GM18858 (cell line): ENCODE data around the gene USP40.

Experiments used
- ATAC-seq: cut with Tn5 transposase; IDR thresholded peaks from one replicate; pipeline ENCODE4 v1.9.1; 2021; ENCODE audit not compliant: unreplicated experiment

Gene USP40

DNA sequence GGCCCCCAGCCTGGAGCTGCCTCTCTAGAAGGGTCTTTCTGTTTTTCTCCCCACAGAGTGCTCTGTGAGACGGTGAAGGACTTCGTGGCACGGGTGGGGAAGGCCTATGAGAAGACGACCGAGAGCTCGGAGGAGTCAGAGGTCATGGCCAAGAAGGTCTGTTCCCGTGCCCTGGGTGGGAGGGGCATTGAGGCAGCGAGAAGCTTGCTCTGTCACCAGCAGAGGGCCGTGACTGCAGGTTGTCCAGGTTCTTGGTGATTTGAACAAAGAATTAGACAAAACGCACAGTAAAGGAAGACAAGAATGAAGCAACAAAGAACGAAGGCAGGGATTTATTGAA is 118.4 kb downstream of the USP40 start:
- ATAC-seq, result no peak

DNA sequence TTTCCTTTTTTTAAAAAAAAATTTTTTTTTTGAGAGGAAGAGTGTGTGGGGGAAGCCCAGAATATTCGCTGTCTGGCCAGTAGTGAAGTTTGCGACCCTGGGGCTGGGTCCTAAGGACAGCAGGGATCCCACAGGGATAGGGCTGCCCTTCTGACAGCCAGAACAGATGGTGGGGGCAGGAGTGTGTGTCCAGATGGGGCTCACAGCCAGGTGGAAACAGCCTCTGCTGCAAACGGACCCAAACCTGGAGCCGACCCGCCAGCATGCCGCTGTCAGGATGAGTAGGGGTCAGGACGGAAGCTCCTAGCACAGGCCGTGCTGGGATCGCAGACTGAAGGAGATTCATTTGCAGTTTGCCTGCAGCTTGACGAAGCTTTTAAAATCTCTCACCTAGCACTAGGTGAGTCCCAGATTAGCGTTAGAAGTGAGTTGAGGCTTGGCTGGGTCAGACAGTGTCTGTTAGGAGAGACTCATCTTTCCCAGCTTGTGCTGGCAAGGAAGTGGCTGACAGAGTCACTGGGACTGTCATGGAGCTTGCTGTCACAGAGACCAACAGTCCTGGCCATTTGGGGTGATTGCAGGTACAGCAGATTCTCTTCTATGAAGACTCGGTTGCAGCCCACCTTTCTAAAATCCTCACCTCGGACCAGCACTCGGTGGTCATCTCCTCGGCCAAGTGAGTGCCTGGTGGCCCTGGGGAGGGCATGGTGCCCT is 118.9 kb downstream of the USP40 start:
- no peak for ATAC-seq

DNA sequence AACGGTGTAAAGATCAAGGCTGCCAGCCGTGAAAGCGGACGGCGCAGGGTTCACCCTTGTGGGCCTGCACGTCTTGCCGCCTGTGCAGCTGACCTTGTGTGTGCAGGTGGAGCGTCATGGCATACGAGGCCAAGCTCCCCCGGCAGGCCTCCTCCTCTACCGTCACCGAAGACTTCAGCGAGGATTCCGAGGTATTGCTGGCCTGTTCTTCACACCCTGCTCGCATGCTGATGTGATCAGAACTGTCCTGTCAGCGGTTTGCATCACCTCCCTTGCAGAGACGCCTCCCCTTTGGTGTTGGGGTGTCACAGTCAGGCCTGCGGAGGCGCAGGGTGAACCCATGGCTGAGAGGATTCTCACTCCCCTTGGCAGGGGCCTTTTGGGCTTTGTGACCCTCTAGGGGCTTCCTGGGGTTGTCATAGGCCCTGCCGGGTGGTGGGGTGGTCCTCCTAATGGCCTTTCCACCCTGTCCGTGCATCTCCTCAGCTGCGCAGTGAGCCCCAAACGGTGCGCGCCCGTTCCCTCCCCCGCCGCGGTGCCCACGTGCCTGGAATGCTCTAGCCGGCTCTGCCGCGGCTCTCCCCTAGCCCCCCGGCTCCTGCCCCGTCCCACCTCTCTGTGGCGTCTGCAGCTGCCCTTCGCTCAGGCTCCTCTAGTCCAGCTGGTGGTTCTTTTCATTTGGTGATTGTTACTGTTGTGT is 119.8 kb downstream of the USP40 start:
- no peak for ATAC-seq

DNA sequence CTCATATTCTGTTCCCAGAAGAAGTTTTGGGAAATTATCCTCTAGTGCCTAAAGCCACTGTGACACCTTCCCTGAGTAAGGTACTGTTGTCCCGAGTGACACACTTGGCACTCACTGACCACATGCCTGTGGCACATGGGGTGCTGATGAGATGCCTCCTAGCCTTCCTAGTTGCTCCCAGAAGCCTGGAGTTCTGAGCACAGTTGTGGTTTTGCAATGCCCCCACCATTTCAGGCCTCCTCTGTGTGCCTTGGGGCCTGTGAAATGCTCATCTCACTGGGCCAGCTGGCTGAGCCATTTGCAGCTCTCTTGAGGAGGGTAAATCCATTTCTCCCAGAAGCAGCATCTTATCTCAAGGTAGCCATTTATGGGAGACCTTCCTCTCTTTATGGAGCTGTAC is 120.5 kb downstream of the USP40 start:
- no peak for ATAC-seq

DNA sequence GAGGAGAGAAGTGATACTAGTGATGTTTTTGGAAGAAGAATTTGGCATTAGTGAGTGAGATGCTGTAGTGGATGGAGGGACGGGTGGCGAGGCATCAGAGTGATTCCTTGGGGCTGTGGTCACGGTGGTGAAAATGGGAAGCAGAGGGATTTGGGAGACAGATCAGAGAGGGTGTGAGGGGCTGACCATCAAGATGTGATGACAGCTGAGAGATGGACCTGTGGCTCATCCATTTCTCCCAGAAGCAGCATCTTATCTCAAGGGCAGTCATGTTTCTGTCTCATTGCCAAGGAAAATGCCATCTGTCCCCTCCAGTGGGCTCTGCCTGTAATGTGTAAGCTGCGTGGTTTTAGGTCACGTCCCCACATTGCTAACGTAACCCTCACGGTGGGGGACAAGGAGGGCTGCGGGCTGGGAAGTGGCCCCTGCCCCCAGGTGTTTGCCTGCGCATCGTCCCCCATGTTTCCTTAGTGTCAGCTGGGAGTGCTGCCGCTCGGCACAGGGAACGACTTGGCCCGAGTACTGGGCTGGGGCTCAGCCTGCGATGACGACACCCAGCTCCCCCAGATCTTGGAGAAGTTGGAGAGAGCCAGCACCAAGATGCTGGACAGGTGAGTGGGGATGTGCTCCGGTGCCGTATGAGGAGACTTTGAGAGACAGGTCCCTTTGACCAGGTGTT is 121.3 kb downstream of the USP40 start:
- ATAC-seq, result no peak

DNA sequence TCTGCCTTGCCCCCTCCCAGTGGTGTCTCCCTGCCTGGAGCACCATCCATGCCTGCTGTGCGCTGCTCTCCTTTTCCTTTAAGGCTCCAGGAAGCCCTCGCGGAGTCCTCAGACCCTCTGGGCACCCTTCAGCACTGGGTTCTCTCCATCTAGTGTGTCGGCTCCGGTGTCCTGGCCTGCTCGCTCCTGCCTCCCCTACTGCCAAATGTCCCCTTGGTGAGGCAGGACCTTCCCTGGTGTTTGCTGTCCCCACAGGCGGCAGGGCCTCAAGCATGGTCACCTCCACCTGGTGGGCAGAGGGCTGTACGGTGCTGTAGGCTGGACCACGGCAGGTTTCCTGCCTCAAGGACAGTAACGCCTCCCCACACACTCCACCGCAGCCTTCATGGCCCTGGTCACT is 122.1 kb downstream of the USP40 start:
- no peak for ATAC-seq

DNA sequence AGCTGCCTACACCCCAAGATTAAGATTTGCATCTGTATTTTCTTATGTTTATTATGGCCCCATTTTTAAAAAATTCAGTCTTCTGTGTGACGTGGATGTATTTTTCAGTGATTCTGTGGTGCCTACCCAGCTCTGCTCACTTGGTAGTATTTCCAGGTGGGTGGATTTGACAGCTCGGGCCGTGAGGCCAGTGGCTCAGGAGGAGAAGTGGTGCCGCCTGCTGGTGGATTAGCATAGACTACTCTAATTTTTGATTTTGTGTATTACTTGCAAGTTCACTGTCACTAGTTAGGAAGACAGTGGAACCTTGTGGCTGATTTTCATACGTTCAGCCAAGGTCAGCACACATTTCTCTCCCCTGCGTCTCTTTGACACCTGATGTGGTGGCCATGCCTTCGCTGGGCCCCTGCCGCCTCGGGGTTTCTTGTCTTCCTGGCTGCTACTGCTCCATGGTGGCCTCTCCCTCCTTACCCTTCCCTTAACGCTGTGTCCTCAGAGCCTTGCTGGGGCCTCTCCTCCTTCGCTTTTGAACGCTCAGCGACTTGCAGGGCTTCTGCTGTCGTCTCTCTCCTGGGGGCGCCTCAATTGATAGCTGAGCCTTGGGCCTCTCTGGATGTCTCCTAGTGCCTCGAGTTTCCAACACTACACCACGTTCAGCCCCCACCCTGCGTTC is 122.9 kb downstream of the USP40 start:
- ATAC-seq, result no peak

DNA sequence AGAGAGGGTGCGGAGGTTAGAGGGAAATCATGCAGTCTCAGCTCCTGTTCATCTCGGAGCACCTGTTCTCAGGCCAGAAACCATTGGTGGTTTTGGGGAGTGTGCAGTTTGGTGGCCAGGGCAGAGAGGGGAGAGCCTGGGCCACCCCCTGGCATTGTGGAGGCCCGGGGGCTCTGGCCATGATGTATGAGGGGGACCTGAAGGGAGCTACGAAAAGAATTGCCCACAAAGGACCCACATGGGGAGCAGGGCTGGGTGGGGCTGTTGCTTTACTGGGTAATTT is 124.6 kb downstream of the USP40 start:
- ATAC-seq, result no peak

DNA sequence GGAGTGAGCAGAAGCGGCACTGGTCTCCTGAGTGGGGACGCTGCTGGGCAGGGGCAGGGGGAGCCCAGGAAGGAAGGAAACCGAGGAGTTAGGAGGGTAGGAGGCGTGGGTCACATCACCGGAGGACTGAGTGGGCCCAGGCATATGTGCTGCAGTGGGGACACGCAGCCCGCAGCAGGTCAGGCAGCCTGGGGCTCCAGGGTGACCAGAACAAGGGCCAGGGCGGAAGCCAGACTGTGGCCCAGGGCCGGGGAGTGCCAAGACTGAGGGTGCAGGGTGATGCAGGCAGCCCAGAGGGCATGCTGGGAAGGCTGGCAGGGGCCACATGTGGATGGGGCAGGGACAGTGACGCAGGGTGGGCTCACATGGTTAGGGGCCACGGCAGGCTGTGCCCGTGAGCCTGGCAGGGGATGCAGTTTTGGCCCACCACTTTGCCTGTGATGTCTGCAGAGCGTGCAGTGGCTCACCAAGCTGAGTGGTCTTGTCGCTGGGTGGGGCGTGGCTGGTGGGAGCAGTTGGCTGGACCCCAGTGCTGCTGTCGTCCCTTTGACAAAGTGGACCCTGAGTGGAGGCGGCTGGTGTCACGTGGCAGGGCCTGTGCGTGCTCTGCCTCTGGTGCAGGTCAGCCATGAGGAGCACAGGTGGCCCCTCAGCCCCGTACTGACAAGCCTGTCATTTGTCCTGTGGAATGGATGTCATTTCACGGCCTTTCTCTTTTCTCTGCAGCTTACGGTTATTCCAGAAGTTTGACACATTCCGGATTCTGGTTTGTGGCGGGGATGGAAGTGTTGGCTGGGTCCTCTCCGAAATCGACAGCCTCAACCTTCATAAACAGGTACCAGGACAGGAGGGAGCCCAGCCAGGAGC is 125.2 kb downstream of the USP40 start:
- ATAC-seq, result no peak

DNA sequence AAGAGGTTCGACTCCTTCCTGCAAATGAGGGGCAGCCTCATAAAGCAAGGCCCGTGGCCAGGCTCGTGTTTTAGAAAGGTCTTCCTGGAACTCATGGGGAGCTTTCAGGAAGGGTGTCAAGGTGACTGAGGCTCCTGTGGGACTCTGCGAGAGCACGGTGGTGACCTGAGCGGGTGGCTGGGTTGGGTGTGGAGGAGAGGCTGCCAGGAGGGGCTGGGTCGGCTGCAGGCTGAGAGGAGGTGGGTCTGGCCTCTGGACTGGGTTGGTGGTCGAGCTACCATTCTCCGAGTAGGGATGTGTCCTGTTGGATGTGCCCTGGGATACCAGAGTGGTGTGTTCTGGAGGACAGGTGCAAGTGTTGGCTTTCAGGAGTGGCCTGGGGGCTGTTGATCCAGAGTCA is 125.9 kb downstream of the USP40 start:
- no peak for ATAC-seq

DNA sequence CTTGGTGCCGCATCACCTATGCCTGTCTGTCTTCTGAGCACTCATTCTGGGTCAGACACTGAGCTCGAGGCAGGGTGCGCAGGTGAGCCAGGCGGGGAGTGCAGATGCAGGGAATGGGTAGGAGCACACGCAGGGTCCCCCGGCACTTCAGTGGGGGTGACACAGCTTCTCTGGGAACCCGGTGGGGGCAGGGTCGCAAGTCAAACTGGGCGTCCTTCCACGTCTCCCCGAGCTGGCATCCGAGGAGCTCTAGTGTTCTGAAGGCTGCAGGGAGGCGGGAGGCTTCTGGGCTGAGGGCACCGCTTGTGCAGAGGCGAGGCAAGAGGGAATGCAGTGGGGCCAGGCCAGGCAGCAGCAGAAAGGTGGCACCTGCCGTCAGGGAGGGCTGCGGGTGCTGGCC is 126.3 kb downstream of the USP40 start:
- no peak for ATAC-seq

DNA sequence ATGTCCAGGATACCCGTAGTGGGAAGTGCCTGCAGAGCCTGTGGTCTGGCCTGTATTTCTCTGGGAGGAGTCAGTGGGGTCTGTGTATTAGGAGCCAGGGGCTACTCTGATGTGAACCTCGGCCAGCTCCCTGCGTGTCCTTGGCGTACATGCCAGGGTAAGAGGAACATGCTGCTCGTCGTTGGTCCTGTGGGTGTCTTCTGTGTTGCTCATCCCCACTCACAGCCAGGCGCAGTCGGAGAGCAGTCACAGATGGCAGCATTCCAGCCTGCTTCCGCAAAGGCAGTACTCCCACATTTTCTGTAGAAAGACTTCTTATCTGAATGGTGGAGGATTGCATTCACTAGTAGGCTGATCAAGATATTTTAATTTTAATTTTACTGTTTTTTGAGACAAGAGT is 127.4 kb downstream of the USP40 start:
- ATAC-seq, result no peak

DNA sequence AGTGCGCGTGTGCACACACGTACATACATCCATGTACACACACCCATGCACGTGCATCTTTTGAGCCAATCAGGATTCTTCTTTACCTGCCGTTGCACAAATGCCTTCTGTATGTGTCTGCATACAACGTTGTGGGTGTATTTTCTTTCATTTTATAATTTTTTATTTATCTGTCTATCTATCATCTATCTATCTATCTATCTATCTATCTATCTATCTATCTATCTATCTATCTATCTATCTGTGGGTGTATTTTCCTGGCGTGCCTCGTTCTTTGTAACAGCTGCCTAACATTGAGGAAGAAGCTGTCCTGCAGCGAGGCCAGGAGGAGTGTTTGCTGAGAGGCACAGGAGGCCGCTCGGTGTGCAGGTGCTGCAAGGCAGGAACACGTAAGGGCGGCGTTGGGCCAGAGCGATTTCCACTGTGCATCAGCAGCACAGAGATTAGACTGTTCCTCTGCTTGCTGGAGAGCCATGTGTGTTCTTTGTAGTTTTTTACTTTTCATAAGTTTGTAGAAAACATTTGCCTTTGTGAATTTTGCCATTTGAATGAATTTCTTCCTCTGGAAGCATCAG is 127.9 kb downstream of the USP40 start:
- ATAC-seq, result no peak

DNA sequence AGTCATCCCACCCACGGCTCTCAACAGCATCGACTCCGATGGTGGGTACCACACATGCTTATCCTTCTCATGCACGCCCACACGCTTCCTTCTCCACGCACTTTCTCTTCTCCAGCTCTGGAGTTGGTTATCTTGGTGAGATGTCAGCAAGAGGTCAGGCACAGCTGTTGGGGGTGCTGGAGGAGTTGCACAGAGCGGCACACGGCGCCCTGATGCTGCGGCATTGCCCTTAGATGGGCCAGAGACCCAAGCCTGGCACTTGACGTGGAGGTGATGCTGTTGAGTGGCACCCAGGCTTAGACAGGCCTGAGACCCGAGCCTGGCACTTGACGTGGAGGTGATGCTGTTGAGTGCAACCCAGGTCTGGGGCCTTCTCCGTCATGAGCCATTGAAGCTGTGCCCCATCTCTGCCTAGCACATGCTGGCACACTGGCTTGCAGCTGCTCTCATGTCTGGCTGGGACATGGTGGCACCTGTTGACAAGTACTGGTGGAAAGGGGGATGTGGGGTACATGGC is 129.1 kb downstream of the USP40 start:
- no peak for ATAC-seq

DNA sequence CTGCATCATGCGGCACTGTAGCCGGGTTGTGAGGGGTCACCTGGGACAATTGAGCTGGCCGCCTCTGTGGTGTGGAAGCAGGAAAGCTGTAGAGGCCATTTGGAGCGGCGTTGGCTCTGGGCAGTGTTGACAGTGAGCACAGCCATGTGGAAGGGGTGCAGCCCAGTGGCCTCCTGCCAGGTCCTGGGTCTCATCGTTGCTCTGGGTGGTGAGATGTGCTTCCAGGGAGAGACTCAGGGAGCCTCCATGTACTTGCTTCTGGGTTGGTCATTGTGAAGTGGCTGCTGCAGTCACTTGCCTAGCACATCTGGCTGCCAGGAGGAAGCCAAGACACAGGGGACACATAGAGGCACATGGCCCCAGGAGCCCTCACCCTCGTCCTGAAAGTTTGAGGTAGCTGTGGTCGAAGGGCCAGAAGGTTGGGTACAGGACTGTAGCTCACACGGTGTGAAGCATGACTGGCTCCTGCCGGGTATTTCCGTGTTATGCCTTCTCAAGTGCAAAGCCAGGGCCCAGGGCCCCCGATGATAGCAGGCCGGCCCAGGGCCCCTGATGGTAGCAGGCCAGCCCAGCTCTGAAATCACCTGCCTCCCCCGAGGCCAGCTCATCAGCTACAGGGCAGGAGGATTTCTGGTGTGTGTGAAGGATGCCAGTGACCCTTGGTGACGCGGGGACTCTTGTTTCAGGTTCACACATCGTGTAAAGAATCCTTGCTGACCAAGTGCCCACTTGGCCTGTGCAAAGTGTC is 129.7 kb downstream of the USP40 start:
- ATAC-seq, result no peak

DNA sequence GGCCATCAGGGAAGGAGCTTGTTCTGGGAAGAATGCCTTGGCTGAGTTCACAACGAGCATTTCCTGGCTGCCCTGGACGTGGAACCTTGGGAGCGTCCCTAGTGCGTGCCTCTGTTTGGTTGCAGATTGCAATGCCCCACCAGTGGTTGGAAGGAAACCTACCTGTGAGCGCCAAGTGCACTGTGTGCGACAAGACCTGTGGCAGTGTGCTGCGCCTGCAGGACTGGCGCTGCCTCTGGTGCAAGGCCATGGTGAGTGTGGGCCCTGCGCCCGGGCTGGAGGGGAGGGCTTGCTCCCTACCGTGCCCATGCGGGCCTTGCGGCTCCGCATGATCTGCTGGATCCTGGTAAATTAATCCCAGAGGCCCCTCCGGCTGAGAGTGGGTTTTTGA is 130.4 kb downstream of the USP40 start:
- ATAC-seq, result no peak

DNA sequence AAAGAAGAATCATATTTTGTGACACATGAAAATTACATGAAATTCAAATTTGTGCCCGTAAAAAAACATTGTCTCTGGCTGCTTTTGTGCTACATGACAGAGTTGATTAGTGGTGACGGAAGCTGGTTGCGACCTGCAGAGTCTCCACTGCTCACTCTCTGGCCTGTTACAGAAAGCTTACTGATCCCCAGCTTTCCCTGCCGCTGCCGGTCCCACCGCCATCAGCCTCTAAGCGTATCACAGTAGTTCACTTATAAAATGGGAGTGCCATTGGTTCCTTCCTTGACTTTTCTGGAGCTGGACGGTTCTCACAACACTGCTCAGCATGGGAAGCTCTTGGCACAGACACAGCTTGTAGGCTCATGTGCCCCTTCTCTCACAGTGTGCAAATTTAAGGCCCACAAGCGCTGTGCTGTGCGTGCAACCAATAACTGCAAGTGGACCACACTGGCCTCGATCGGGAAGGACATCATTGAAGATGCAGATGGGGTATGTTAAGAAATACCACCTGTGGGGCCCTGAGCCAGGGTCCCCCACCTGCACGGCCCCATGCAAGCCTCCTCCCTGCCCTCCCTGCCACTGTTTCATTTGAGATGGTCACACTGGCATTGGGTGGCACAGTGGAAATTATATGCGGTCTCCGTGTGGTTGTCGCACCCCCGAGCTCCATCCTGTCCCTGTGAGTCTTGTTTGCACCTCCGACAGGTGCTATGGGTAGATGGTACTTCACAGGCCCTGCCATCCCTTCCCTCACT is 131.0 kb downstream of the USP40 start:
- no peak for ATAC-seq

DNA sequence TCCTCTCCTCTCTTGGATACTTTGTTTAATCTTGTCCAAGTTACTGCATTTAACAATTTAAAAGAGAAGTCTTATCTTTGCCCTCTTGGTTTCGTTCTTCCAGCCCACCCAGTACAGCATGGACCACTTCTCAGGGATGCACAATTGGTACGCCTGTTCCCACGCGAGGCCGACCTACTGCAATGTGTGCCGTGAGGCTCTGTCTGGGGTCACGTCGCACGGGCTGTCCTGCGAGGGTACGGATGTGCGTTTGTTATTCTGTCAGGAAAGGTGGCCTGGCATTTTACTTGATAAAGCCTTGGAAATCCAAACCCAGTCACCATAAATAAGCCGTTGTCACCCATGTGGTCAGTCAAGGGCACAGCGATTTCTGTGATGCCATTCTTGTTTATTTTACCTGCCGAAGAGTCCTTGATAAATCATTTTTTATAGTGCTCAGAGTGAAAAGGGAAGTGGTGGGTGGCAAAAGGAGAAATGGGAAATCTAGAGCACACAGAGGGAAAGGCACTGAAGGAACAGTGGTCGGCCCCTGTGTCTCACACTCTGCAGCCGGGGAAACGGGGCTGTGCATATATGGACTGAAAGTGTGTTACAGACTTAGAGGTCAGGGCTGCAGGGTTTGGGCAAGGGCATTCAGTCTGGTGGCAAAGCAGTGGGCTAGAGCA is 131.8 kb downstream of the USP40 start:
- no peak for ATAC-seq

DNA sequence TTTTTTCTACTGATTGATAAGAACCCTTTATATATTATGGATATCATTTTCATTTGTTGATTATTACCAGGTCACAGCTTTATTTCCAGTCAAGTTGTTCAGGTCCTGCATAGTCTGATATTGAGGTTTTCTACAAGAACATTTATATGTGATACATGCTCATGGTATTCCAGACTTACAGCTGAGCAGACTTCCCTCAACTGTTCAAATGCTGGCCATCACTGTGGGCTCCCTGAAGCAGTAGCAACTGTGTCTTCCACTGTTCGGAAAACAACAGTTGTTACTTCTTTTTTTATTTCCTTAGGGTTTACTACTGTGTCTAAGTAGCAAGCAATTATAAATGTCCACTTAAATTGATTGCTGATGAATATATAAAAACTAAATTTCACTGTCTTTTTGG is 132.8 kb downstream of the USP40 start:
- no peak for ATAC-seq
